PFSK-1 (cell line): ENCODE results near the gene STEAP2. TPM values are rescaled to one million over a fixed set of nuclear protein-coding genes. Genes with fewer than 3 reads are reported as not detected.

ENCODE experiments used
- FOXP2 ChIP-seq: optimal IDR thresholded peaks from 2 replicates; pipeline ENCODE3; 2011; ENCODE audit warnings: borderline replicate concordance, control low read depth, inconsistent platforms; ENCODE audit not compliant: insufficient read depth; ENCODE audit errors: extremely low read length, extremely low read depth
- POLR2AphosphoS5 ChIP-seq: IDR thresholded peaks from 2 replicates; pipeline ENCODE4 v1.6.1; 2012; ENCODE audit warnings: low read depth, mild to moderate bottlenecking, control low read depth, low read length, moderate library complexity
- REST ChIP-seq, 2 experiments: IDR thresholded peaks; 2 replicates each; pipeline versions ENCODE4 v1.6.1 to v1.8.0; 2011 to 2012; ENCODE audit warnings: low read depth in 2 of 2, low read length in 2 of 2, control low read depth in 1 of 2, inconsistent platforms in 1 of 2, mild to moderate bottlenecking in 1 of 2, moderate library complexity in 1 of 2; ENCODE audit not compliant: insufficient read depth in 1 of 2
- SIN3A ChIP-seq: IDR thresholded peaks from 2 replicates; pipeline ENCODE4 v1.6.1; 2012; ENCODE audit warnings: mild to moderate bottlenecking, low read length, moderate library complexity, borderline replicate concordance; ENCODE audit not compliant: insufficient read depth
- TAF1 ChIP-seq: IDR thresholded peaks from 2 replicates; pipeline ENCODE4 v1.6.1; 2012; ENCODE audit warnings: low read length, control low read depth, borderline replicate concordance; ENCODE audit not compliant: insufficient read depth
- polyA plus RNA-seq: library from polyadenylated mRNA; unstranded; fragments of >200 nt; gene quantifications from one replicate; pipeline ENCODE4 v1.2.1, GENCODE V29; 2012; ENCODE audit warnings: low read depth, missing spikeins; ENCODE audit not compliant: insufficient read length

STEAP2 gene
- 0.14 TPM for polyA plus RNA-seq

GRCh38 chr7:90211391-90212148 is at the start of gene STEAP2:
TSS of gene STEAP2 (plus strand) at chr7:90211740. CDS start at chr7:90225083, 13,343 bp downstream.
- TF ChIP-seq SIN3A (no peak), FOXP2 (no peak), REST (IDR thresholded peaks at IDR 0.05; ENCODE audit: insufficient read depth in 1 of 2, low read depth in 2 of 2, low read length in 2 of 2) (no peak), POLR2AphosphoS5 (no peak), TAF1 (no peak)

- TF ChIP-seq SIN3A: no peak
- TF ChIP-seq TAF1: no peak
- no peak for TF ChIP-seq FOXP2
- TF ChIP-seq REST (IDR thresholded peaks at IDR 0.05; ENCODE audit: insufficient read depth in 1 of 2, low read depth in 2 of 2, low read length in 2 of 2): no peak
- no peak for TF ChIP-seq POLR2AphosphoS5
Observed at GRCh38 chr7:90163534-90163933, 48.0 kb upstream of the STEAP2 start.

- TF ChIP-seq REST (IDR thresholded peaks at IDR 0.05; ENCODE audit: insufficient read depth in 1 of 2, low read depth in 2 of 2, low read length in 2 of 2) (no peak), TAF1 (no peak), POLR2AphosphoS5 (no peak), SIN3A (no peak), FOXP2 (no peak)
Observed at GRCh38 chr7:90165724-90166123, 45.8 kb upstream of the STEAP2 start.

GRCh38 chr7:90166153-90166552 is 45.4 kb upstream of the STEAP2 start:
- no peak for TF ChIP-seq FOXP2
- no peak for TF ChIP-seq POLR2AphosphoS5
- no peak for TF ChIP-seq SIN3A
- no peak for TF ChIP-seq REST (IDR thresholded peaks at IDR 0.05; ENCODE audit: insufficient read depth in 1 of 2, low read depth in 2 of 2, low read length in 2 of 2)
